ENCODE measurements around the gene DNPEP.

The DNPEP gene

DNA sequence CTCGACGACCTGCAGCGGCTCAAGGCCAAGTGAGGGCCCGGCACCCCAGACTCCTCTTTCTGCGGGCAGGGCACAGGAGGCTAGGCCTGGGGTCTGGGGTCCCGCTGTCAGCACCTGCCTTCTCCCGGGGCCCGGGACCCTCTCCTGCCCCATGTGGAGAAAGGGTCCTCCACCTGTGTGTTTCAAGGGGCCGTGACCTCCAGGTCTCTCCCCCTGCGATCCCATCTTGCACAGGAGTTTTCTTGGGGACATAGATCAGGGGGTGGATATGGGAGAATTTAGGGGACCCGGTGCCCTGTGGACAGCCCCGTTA, 31.3 kb upstream of the DNPEP start:
- H2AFZ ChIP-seq (ENCODE audit: low read length): no peak overlapping the region
- H3K79me2 ChIP-seq (ENCODE audit: insufficient read depth, low read length): no peaks in the 10 kb centered on the region
- no peaks in the 10 kb centered on the region for H3K4me1 ChIP-seq (ENCODE audit: insufficient read depth, low read length, severe bottlenecking)
- H3K36me3 ChIP-seq (ENCODE audit: insufficient read depth, low read length): no peaks in the 10 kb centered on the region
- no peak for TF ChIP-seq EZH2 (IDR thresholded peaks at IDR 0.05; ENCODE audit: borderline replicate concordance, low read length)
- TF ChIP-seq, protein P1, sequence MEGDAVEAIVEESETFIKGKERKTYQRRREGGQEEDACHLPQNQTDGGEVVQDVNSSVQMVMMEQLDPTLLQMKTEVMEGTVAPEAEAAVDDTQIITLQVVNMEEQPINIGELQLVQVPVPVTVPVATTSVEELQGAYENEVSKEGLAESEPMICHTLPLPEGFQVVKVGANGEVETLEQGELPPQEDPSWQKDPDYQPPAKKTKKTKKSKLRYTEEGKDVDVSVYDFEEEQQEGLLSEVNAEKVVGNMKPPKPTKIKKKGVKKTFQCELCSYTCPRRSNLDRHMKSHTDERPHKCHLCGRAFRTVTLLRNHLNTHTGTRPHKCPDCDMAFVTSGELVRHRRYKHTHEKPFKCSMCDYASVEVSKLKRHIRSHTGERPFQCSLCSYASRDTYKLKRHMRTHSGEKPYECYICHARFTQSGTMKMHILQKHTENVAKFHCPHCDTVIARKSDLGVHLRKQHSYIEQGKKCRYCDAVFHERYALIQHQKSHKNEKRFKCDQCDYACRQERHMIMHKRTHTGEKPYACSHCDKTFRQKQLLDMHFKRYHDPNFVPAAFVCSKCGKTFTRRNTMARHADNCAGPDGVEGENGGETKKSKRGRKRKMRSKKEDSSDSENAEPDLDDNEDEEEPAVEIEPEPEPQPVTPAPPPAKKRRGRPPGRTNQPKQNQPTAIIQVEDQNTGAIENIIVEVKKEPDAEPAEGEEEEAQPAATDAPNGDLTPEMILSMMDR (IDR thresholded peaks at IDR 0.05; ENCODE audit: low read length): no peak
- no peak overlapping the region for H3K4me3 ChIP-seq (ENCODE audit: low read depth, low read length, poor library complexity, severe bottlenecking)
- H3K9me3 ChIP-seq (ENCODE audit: low read length): no peaks in the 10 kb centered on the region
- H3K27ac ChIP-seq (ENCODE audit: low read depth, low read length, poor library complexity, severe bottlenecking): no peak overlapping the region
- no peak overlapping the region for H3K4me2 ChIP-seq (ENCODE audit: low read length)
- H3K9ac ChIP-seq (ENCODE audit: low read length): no peak overlapping the region
- H3K9me2 ChIP-seq (ENCODE audit: low read depth, low read length): no peaks in the 10 kb centered on the region
- no peaks in the 10 kb centered on the region for H4K20me1 ChIP-seq (ENCODE audit: insufficient read depth, low read length)
- H3F3A ChIP-seq (ENCODE audit: insufficient read depth, low read length): no peaks in the 10 kb centered on the region
- H3K27me3 ChIP-seq (ENCODE audit: insufficient read depth, low read length): peaks cover 3% of the 10 kb centered on the region; the same call in 1 of the 2 replicates

DNA sequence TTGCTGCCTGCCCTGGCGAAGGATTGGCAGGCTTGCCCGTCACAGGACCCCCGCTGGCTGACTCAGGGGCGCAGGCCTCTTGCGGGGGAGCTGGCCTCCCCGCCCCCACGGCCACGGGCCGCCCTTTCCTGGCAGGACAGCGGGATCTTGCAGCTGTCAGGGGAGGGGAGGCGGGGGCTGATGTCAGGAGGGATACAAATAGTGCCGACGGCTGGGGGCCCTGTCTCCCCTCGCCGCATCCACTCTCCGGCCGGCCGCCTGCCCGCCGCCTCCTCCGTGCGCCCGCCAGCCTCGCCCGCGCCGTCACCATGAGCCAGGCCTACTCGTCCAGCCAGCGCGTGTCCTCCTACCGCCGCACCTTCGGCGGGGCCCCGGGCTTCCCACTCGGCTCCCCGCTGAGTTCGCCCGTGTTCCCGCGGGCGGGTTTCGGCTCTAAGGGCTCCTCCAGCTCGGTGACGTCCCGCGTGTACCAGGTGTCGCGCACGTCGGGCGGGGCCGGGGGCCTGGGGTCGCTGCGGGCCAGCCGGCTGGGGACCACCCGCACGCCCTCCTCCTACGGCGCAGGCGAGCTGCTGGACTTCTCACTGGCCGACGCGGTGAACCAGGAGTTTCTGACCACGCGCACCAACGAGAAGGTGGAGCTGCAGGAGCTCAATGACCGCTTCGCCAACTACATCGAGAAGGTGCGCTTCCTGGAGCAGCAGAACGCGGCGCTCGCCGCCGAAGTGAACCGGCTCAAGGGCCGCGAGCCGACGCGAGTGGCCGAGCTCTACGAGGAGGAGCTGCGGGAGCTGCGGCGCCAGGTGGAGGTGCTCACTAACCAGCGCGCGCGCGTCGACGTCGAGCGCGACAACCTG, 30.7 kb upstream of the DNPEP start, which contains the start of gene DES:
DES (plus strand) TSS at position 223 of the 857 bp plus-strand sequence; CDS start at position 309, 86 bp downstream.
- no peaks in the 10 kb centered on the region for H3K9me3 ChIP-seq (ENCODE audit: low read length)
- no peak within 1 kb of the TSS for H2AFZ ChIP-seq (ENCODE audit: low read length)
- H3F3A ChIP-seq (ENCODE audit: insufficient read depth, low read length): no peaks in the 10 kb centered on the region
- H3K4me3 ChIP-seq (ENCODE audit: low read depth, low read length, poor library complexity, severe bottlenecking): no peak within 1 kb of the TSS
- TF ChIP-seq, protein P1 (IDR thresholded peaks at IDR 0.05; ENCODE audit: low read length): no peak
- no peak for TF ChIP-seq EZH2 (IDR thresholded peaks at IDR 0.05; ENCODE audit: borderline replicate concordance, low read length)
- no peaks in the 10 kb centered on the region for H4K20me1 ChIP-seq (ENCODE audit: insufficient read depth, low read length)
- H3K9me2 ChIP-seq (ENCODE audit: low read depth, low read length): no peaks in the 10 kb centered on the region
- no peaks in the 10 kb centered on the region for H3K79me2 ChIP-seq (ENCODE audit: insufficient read depth, low read length)
- no peaks in the 10 kb centered on the region for H3K36me3 ChIP-seq (ENCODE audit: insufficient read depth, low read length)
- no peaks in the 10 kb centered on the region for H3K4me1 ChIP-seq (ENCODE audit: insufficient read depth, low read length, severe bottlenecking)
- H3K27ac ChIP-seq (ENCODE audit: low read depth, low read length, poor library complexity, severe bottlenecking): no peak within 1 kb of the TSS
- H3K4me2 ChIP-seq (ENCODE audit: low read length): no peak within 1 kb of the TSS
- peaks cover 3% of the 10 kb centered on the region; the same call in 1 of the 2 replicates for H3K27me3 ChIP-seq (ENCODE audit: insufficient read depth, low read length)
- H3K9ac ChIP-seq (ENCODE audit: low read length): no peak within 1 kb of the TSS

DNA sequence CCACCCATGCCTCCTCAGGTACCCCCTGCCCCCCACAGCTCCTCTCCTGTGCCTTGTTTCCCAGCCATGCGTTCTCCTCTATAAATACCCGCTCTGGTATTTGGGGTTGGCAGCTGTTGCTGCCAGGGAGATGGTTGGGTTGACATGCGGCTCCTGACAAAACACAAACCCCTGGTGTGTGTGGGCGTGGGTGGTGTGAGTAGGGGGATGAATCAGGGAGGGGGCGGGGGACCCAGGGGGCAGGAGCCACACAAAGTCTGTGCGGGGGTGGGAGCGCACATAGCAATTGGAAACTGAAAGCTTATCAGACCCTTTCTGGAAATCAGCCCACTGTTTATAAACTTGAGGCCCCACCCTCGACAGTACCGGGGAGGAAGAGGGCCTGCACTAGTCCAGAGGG, 29.7 kb upstream of the DNPEP start:
- Histone ChIP-seq H3K79me2 (ENCODE audit: insufficient read depth, low read length) (no peaks in the 10 kb centered on the region), H2AFZ (ENCODE audit: low read length) (no peak overlapping the region), H3K9ac (ENCODE audit: low read length) (no peak overlapping the region), H3K4me1 (ENCODE audit: insufficient read depth, low read length, severe bottlenecking) (no peaks in the 10 kb centered on the region), H4K20me1 (ENCODE audit: insufficient read depth, low read length) (no peaks in the 10 kb centered on the region), H3K9me2 (ENCODE audit: low read depth, low read length) (no peaks in the 10 kb centered on the region), H3K27me3 (ENCODE audit: insufficient read depth, low read length) (peaks cover 3% of the 10 kb centered on the region; the same call in 1 of the 2 replicates), H3K36me3 (ENCODE audit: insufficient read depth, low read length) (no peaks in the 10 kb centered on the region; the same call in 1 of the 2 replicates), H3K9me3 (ENCODE audit: low read length) (0 out of 2 replicates have a peak, but pooled peaks cover 2% of the 10 kb centered on the region), H3F3A (ENCODE audit: insufficient read depth, low read length) (no peaks in the 10 kb centered on the region), H3K4me2 (ENCODE audit: low read length) (no peak overlapping the region), H3K27ac (ENCODE audit: low read depth, low read length, poor library complexity, severe bottlenecking) (no peak overlapping the region), H3K4me3 (ENCODE audit: low read depth, low read length, poor library complexity, severe bottlenecking) (no peak overlapping the region)
- TF ChIP-seq EZH2 (IDR thresholded peaks at IDR 0.05; ENCODE audit: borderline replicate concordance, low read length): no peak
- TF ChIP-seq, protein P1 (IDR thresholded peaks at IDR 0.05; ENCODE audit: low read length): no peak
